PC-3 (cell line): Measurements from ENCODE around the gene RFX4. TPM values are rescaled to one million over a fixed set of nuclear protein-coding genes. Genes with fewer than 3 reads are reported as not detected.
A peak's percentile ranks its signal among the peaks of the same experiment; 100 is the strongest.

Experiments
- ATAC-seq: fragments of 200-7000 bp; cut with Tn5 transposase; 2 replicates; pipeline ENCODE4 v1.9.1; 2020; ENCODE audit warnings: mild to moderate bottlenecking, moderate library complexity
- BruUV-seq: library from RNA; stranded (reverse); fragments of 400-500 nt; replicated peaks from 2 replicates; lab custom pipeline; 2021; lab: Mats Ljungman, UMichigan
- CTCF ChIA-PET: fragments of 300-600 bp; sonication (Branson Sonifier 250); formaldehyde crosslinking; loops from one replicate; lab custom pipeline; 2022; ENCODE audit warnings: antibody characterized with exemption; lab: Charles Lee
- POLR2A ChIA-PET: fragments of 300-600 bp; sonication (Branson Sonifier 250); formaldehyde crosslinking; loops from one replicate; lab custom pipeline; 2022; ENCODE audit warnings: antibody characterized with exemption; ENCODE audit not compliant: unreplicated experiment; lab: Charles Lee
- DNase-seq: peaks from one replicate; pipeline ENCODE4 v3.0.0-alpha.2; 2015
- H2AFZ ChIP-seq: fragments of 300-600 bp; sonication (generic); 2 replicates; pipeline ENCODE4 v1.6.0; 2016; ENCODE audit warnings: antibody characterized with exemption, low read length
- H3F3A ChIP-seq: fragments of 300-600 bp; sonication (generic); one replicate; pipeline ENCODE4 v1.6.0; 2017; ENCODE audit warnings: antibody characterized with exemption, low read length, control low read depth, mild to moderate bottlenecking; ENCODE audit not compliant: unreplicated experiment
- H3K27ac ChIP-seq: fragments of 300-600 bp; sonication (generic); 2 replicates; pipeline ENCODE4 v1.5.1; 2016; ENCODE audit warnings: mild to moderate bottlenecking, low read length
- H3K27me3 ChIP-seq: fragments of 300-600 bp; sonication (generic); 2 replicates; pipeline ENCODE4 v1.6.1; 2016; ENCODE audit warnings: low read length, mixed read lengths
- H3K36me3 ChIP-seq: fragments of 300-600 bp; sonication (generic); 2 replicates; pipeline ENCODE4 v1.6.1; 2016; ENCODE audit warnings: low read depth, mixed run types, low read length, mixed read lengths
- H3K4me1 ChIP-seq: fragments of 300-600 bp; sonication (generic); 2 replicates; pipeline ENCODE4 v1.5.1; 2016; ENCODE audit warnings: low read length; ENCODE audit not compliant: insufficient read depth
- H3K4me2 ChIP-seq: fragments of 300-600 bp; sonication (generic); 2 replicates; pipeline ENCODE4 v1.6.0; 2016; ENCODE audit warnings: low read length
- H3K4me3 ChIP-seq: fragments of 300-600 bp; sonication (generic); 2 replicates; pipeline ENCODE4 v1.5.1; 2016; ENCODE audit warnings: mild to moderate bottlenecking, low read length, mixed read lengths
- H3K79me2 ChIP-seq: fragments of 300-600 bp; sonication (generic); 2 replicates; pipeline ENCODE4 v1.6.1; 2017; ENCODE audit warnings: low read length, mixed read lengths
- H3K9ac ChIP-seq: fragments of 300-600 bp; sonication (generic); 2 replicates; pipeline ENCODE4 v1.6.0; 2016; ENCODE audit warnings: mild to moderate bottlenecking, low read length
- H3K9me2 ChIP-seq: fragments of 300-600 bp; sonication (generic); replicated peaks from 2 replicates; pipeline ENCODE4 v1.6.1; 2016; ENCODE audit warnings: mixed run types, low read length, mixed read lengths
- H3K9me3 ChIP-seq: fragments of 300-600 bp; sonication (generic); 2 replicates; pipeline ENCODE4 v1.6.1; 2016; ENCODE audit warnings: low read length, mixed read lengths
- H4K20me1 ChIP-seq: fragments of 300-600 bp; sonication (generic); 2 replicates; pipeline ENCODE4 v1.6.1; 2016; ENCODE audit warnings: low read length, mixed read lengths
- CTCF ChIP-seq: fragments of 300-600 bp; sonication (generic); conservative IDR thresholded peaks from 2 replicates; pipeline ENCODE4 v1.5.1; 2017; ENCODE audit warnings: antibody characterized with exemption, low read depth, mild to moderate bottlenecking, low read length
- EZH2 ChIP-seq: fragments of 300-600 bp; sonication (generic); IDR thresholded peaks from one replicate; pipeline ENCODE4 v1.6.1; 2017; ENCODE audit warnings: antibody characterized with exemption, mild to moderate bottlenecking, low read length; ENCODE audit not compliant: unreplicated experiment
- EZH2phosphoT487 ChIP-seq: fragments of 300-600 bp; sonication (generic); IDR thresholded peaks from 2 replicates; pipeline ENCODE4 v1.6.1; 2018; ENCODE audit warnings: mild to moderate bottlenecking, antibody characterized with exemption, low read length, borderline replicate concordance
- intact Hi-C: fragments of 100-400 bp; cut with micrococcal nuclease; formaldehyde crosslinking; loops from 2 replicates; pipeline ENCODE4 v1.9.0; 2023
- total RNA-seq: library from RNA; depleted of rRNA; stranded (reverse); fragments of >200 nt; gene quantifications from 2 replicates; pipeline ENCODE4 v1.2.3, GENCODE V29; 2014

The RFX4 gene
- total RNA-seq, 1 experiment from 2014 or later: not detected

- H4K20me1 ChIP-seq: no peaks in the 10 kb centered on the region
- no peaks in the 10 kb centered on the region for H3K36me3 ChIP-seq
- no peak overlapping the region for H2AFZ ChIP-seq
- TF ChIP-seq EZH2phosphoT487 (no peak), EZH2 (no peak), CTCF (no peak)
- no peak overlapping the region for H3K27ac ChIP-seq
- H3K4me3 ChIP-seq: no peak overlapping the region
- peaks cover 6% of the 10 kb centered on the region; the same call in 1 of the 2 replicates for H3K27me3 ChIP-seq
- ATAC-seq: no peak
- H3K4me2 ChIP-seq: no peak overlapping the region
- no peaks in the 10 kb centered on the region for H3F3A ChIP-seq
- H3K9ac ChIP-seq: no peak overlapping the region
- H3K79me2 ChIP-seq: no peaks in the 10 kb centered on the region
- H3K4me1 ChIP-seq: no peaks in the 10 kb centered on the region
- CTCF ChIA-PET: no interaction called here
- POLR2A ChIA-PET: no interaction called here
- no TSS peak for BruUV-seq
- no peaks in the 10 kb centered on the region; the same call in 1 of the 2 replicates for H3K9me3 ChIP-seq
- intact Hi-C loops: no loop called here
- DNase-seq: no peak
- H3K9me2 ChIP-seq: no peaks in the 10 kb centered on the region
These were observed 30.6 kb upstream of the RFX4 start for GRCh38 chr12:106552228-106552627.

- ChIA-PET POLR2A (no interaction called here), CTCF (no interaction called here)
- Histone ChIP-seq H4K20me1 (no peaks in the 10 kb centered on the region), H3K27me3 (peaks cover 31% of the 10 kb centered on the region; the same call in 1 of the 2 replicates), H3K4me3 (no peak overlapping the region), H3K27ac (no peak overlapping the region), H3K4me1 (no peaks in the 10 kb centered on the region), H2AFZ (no peak overlapping the region), H3K9ac (no peak overlapping the region), H3K36me3 (no peaks in the 10 kb centered on the region), H3K9me3 (no peaks in the 10 kb centered on the region), H3F3A (no peaks in the 10 kb centered on the region), H3K4me2 (no peak overlapping the region), H3K9me2 (no peaks in the 10 kb centered on the region), H3K79me2 (no peaks in the 10 kb centered on the region)
- intact Hi-C loops: no loop called here
- no TSS peak for BruUV-seq
- no peak for TF ChIP-seq EZH2
- TF ChIP-seq CTCF: no peak
- no peak for TF ChIP-seq EZH2phosphoT487
- DNase-seq (peak; percentile 51), ATAC-seq (peak; percentile 64)
These were observed 18.0 kb upstream of the RFX4 start for GRCh38 chr12:106564678-106565329.

- Histone ChIP-seq H3K9me3 (no peaks in the 10 kb centered on the region), H4K20me1 (no peaks in the 10 kb centered on the region), H3K9ac (no peak overlapping the region), H3K4me3 (no peak overlapping the region), H3K36me3 (no peaks in the 10 kb centered on the region), H3K79me2 (no peaks in the 10 kb centered on the region), H2AFZ (no peak overlapping the region), H3F3A (no peaks in the 10 kb centered on the region), H3K27me3 (peaks cover 26% of the 10 kb centered on the region; the same call in 1 of the 2 replicates), H3K9me2 (no peaks in the 10 kb centered on the region), H3K4me1 (no peaks in the 10 kb centered on the region), H3K27ac (no peak overlapping the region), H3K4me2 (no peak overlapping the region)
- no peak for ATAC-seq
- no peak for DNase-seq
- ChIA-PET POLR2A (no interaction called here), CTCF (no interaction called here)
- BruUV-seq: no TSS peak
- TF ChIP-seq EZH2phosphoT487 (no peak), CTCF (no peak), EZH2 (no peak)
- intact Hi-C loops: no loop called here
These were observed 16.0 kb upstream of the RFX4 start for GRCh38 chr12:106566771-106567170.
